CD4-positive, CD25-positive, alpha-beta regulatory T cell (primary cell): ENCODE measurements around the gene ARMC5. TPM values are rescaled to one million over a fixed set of nuclear protein-coding genes. Genes with fewer than 3 reads are reported as not detected.

Experiments
- ATAC-seq, 2 donors: fragments of 150-1000 bp; cut with Tn5 transposase; one replicate each; pipeline ENCODE4 v1.10.0; 2021; ENCODE audit warnings: low read depth in 2 of 2, moderate number of reproducible peaks in 2 of 2, moderate library complexity in 1 of 2
- DNase-seq, 3 donors: peaks; one replicate each; pipeline versions ENCODE4 v3.0.0 to v3.0.0-alpha.2; 2012 to 2022; ENCODE audit warnings: mixed read lengths in 1 of 3
- H3K27ac ChIP-seq: one replicate; pipeline ENCODE4 v1.7.0; 2013; ENCODE audit warnings: mild to moderate bottlenecking, low read length; ENCODE audit not compliant: insufficient read depth, poor library complexity, severe bottlenecking
- H3K27me3 ChIP-seq: one replicate; pipeline ENCODE4 v1.7.0; 2013; ENCODE audit warnings: low read length; ENCODE audit not compliant: control insufficient read depth, insufficient read depth
- H3K36me3 ChIP-seq: one replicate; pipeline ENCODE4 v1.7.0; 2013; ENCODE audit warnings: mild to moderate bottlenecking, low read length, moderate library complexity; ENCODE audit not compliant: control insufficient read depth, insufficient read depth
- H3K4me1 ChIP-seq: 2 replicates; pipeline ENCODE4 v1.7.0; 2013; ENCODE audit warnings: mild to moderate bottlenecking, low read length; ENCODE audit not compliant: insufficient read depth, control insufficient read depth, poor library complexity, severe bottlenecking
- H3K4me3 ChIP-seq: one replicate; pipeline ENCODE4 v1.7.0; 2013; ENCODE audit warnings: low read depth, mild to moderate bottlenecking, low read length, moderate library complexity
- H3K9me3 ChIP-seq, 2 experiments: 1 replicate in 1 of 2; 2 replicates in 1 of 2; pipeline ENCODE4 v1.7.0; 2013; ENCODE audit warnings: low read length in 2 of 2, mild to moderate bottlenecking in 1 of 2, moderate library complexity in 1 of 2; ENCODE audit not compliant: control insufficient read depth in 2 of 2
- H3K27ac Mint-ChIP-seq, 3 donors: one replicate each; pipeline ENCODE4 v1.8.0; 2020 to 2022; ENCODE audit warnings: mild to moderate bottlenecking in 3 of 3, mixed read lengths in 3 of 3, moderate library complexity in 2 of 3
- H3K27me3 Mint-ChIP-seq: one replicate; pipeline ENCODE4 v1.8.0; 2022; ENCODE audit warnings: mild to moderate bottlenecking, mixed read lengths
- H3K36me3 Mint-ChIP-seq: one replicate; pipeline ENCODE4 v1.8.0; 2020; ENCODE audit warnings: mixed read lengths
- H3K4me1 Mint-ChIP-seq, 4 donors: one replicate each; pipeline ENCODE4 v1.8.0; 2020 to 2022; ENCODE audit warnings: mixed read lengths in 4 of 4, mild to moderate bottlenecking in 1 of 4
- H3K4me3 Mint-ChIP-seq, 4 donors: one replicate each; pipeline ENCODE4 v1.8.0; 2020 to 2022; ENCODE audit warnings: mild to moderate bottlenecking in 4 of 4, mixed read lengths in 4 of 4, moderate library complexity in 3 of 4
- H3K9me3 Mint-ChIP-seq, 7 donors: one replicate each; pipeline ENCODE4 v1.8.0; 2020 to 2022; ENCODE audit warnings: mixed read lengths in 7 of 7, mild to moderate bottlenecking in 3 of 7, moderate library complexity in 2 of 7
- polyA plus RNA-seq, 4 donors: library from polyadenylated mRNA; unstranded; fragments of 300-500 nt; fragmentation: Illumina TruSeq; gene quantifications; one replicate each; pipeline ENCODE4 v1.2.3, GENCODE V29; 2021
- total RNA-seq: library from RNA; stranded (reverse); gene quantifications from one replicate; pipeline ENCODE4 v1.2.3, GENCODE V29; 2022

Gene ARMC5
- total and polyA plus RNA-seq, 5 donors from 2014 or later, result 4.0 to 11.4 (median 5.8) TPM

DNA sequence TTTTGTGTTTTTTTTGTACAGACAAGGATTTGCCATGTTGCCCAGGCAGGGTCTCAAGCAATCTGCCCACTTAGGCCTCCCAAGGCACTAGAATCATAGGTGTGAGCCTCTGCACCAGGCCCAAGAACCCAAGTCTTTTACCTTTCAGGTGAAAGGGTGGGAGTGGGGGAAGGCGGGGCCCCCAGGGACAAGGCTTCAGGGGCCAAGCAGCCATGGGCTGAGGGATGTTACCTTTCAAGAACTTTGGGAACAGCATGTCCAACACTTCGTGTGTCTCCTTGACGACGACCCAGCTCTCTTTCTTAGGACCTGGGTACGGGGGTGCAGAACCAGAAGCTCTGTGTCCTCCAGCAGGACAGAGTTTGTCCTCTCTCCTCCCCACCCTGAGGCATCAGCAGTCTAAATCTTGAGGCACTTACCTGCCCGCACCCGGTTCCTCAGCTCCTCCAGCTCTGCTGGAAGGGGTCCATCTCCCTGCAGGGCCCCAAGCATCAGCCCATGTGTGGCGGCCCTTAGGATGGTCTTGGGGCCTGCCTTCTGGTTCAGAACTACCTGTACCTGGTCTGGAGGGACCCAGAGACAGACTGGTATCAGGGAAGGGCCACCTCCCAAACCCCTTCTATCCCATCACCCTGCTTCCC lies 32.6 kb downstream of the ARMC5 start:
- Mint-ChIP-seq H3K4me1 (peaks cover 0 to 11% (median 5%) of the 10 kb centered on the region in 4 donors), H3K27me3 (no peaks in the 10 kb centered on the region), H3K9me3 (no peaks in the 10 kb centered on the region), H3K36me3 (peaks cover 16% of the 10 kb centered on the region), H3K27ac (peak overlapping the region; percentile 20 to 62 (median 52)), H3K4me3 (peak overlapping the region in 2 of 4 donors; percentile 11 to 79)
- Histone ChIP-seq H3K9me3 (no peaks in the 10 kb centered on the region), H3K27me3 (no peaks in the 10 kb centered on the region), H3K4me1 (peaks cover 10% of the 10 kb centered on the region), H3K27ac (no peak overlapping the region), H3K4me3 (no peak overlapping the region), H3K36me3 (peaks cover 19% of the 10 kb centered on the region)
- DNase-seq, result no peak
- no peak for ATAC-seq

DNA sequence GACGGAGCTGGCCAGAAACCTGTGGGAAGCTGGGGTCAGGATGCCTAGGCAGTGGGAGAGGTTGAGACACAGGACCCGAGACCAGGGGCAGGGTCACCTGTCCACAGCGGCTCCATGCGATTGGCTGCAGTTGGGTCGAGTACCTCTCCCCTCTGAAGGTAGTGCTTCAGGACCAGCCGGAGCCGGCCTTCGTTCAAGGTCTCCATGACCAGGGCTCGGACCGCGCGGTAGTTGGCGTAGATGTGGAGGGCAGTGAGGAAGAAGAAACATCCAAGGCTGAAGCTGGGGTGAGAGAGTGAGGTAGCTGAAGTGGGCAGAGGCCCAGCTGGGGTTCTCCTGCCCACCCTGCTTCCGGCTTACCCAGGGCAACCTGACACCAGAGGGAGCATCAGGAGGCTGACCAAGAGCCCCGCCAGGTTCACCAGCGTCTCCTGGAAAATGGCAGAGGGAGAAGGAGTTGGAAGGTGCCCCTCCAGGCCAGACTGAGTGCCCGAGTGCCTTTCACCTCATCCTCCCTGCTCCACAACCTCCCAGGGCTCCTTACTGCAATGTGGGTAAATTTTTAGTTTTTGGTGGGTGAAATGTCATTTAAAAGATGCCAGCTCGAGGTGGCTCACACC lies 34.3 kb downstream of the ARMC5 start:
- H3K27me3 ChIP-seq, result no peaks in the 10 kb centered on the region
- Mint-ChIP-seq H3K4me1 (peaks cover 0 to 6% (median 1%) of the 10 kb centered on the region in 4 donors), H3K27me3 (no peaks in the 10 kb centered on the region), H3K4me3 (no peak overlapping the region), H3K9me3 (no peaks in the 10 kb centered on the region), H3K27ac (no peak overlapping the region), H3K36me3 (peaks cover 30% of the 10 kb centered on the region)
- peaks cover 30% of the 10 kb centered on the region for H3K36me3 ChIP-seq
- H3K9me3 ChIP-seq, result no peaks in the 10 kb centered on the region
- no peak for ATAC-seq
- no peak overlapping the region for H3K27ac ChIP-seq
- no peak for DNase-seq
- H3K4me3 ChIP-seq, result no peak overlapping the region
- no peaks in the 10 kb centered on the region for H3K4me1 ChIP-seq

DNA sequence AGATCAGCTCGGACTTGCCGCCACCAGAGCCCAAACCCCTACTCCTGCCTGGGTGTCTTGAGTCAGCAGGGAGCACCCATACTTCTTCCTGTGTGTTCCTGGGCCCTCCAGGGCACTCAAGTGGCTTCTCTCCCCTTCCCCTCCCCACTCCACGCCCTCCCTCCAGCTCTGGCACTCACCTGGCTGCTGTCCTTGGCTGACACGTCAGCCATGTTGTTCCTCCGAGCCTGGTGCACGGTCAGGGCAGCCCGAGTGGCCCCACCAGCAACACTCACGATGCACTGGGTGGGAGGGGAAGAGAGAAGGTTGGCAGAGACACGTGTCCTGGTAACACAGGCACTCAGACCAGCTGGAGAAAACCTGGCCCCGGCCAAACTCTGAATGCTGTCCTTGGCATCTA lies 37.4 kb downstream of the ARMC5 start:
- H3K4me3 ChIP-seq, result no peak overlapping the region
- no peaks in the 10 kb centered on the region for H3K27me3 Mint-ChIP-seq
- no peaks in the 10 kb centered on the region for H3K4me1 ChIP-seq
- no peaks in the 10 kb centered on the region for H3K9me3 ChIP-seq
- DNase-seq (no peak), ATAC-seq (no peak)
- no peak overlapping the region for H3K27ac Mint-ChIP-seq
- peaks cover 3 to 10% (median 6%) of the 10 kb centered on the region in 4 donors for H3K4me1 Mint-ChIP-seq
- H3K9me3 Mint-ChIP-seq, result no peaks in the 10 kb centered on the region
- no peak overlapping the region for H3K4me3 Mint-ChIP-seq
- H3K36me3 Mint-ChIP-seq, result peaks cover 40% of the 10 kb centered on the region
- H3K36me3 ChIP-seq, result peaks cover 41% of the 10 kb centered on the region
- H3K27ac ChIP-seq, result no peak overlapping the region
- no peaks in the 10 kb centered on the region for H3K27me3 ChIP-seq

DNA sequence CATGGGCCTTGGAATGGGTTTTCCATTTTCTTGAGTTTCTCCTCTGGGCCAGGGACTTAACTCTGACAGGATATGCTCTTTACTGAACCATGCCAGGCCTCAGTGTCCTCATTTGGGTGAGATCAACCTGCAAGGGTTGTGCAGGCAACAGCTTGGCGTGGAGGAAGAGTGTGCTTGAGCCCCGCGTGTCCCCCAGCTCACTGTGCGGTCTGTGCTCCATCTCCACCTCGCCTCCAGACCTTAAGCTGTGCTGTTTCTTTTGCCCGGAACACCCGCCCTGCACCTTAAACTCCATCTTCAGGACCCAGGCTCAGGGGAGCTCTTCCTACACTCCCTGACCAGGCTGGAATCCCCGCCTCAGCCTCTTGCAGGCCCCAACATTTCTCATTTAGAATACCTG lies 39.2 kb downstream of the ARMC5 start:
- Mint-ChIP-seq H3K9me3 (no peaks in the 10 kb centered on the region), H3K4me3 (no peak overlapping the region), H3K36me3 (peaks cover 27% of the 10 kb centered on the region), H3K4me1 (peaks cover 2 to 14% (median 8%) of the 10 kb centered on the region in 4 donors), H3K27ac (no peak overlapping the region), H3K27me3 (no peaks in the 10 kb centered on the region)
- H3K4me3 ChIP-seq, result no peak overlapping the region
- DNase-seq, result no peak
- H3K36me3 ChIP-seq, result peaks cover 31% of the 10 kb centered on the region
- no peaks in the 10 kb centered on the region for H3K4me1 ChIP-seq
- no peak for ATAC-seq
- no peak overlapping the region for H3K27ac ChIP-seq
- no peaks in the 10 kb centered on the region for H3K27me3 ChIP-seq
- H3K9me3 ChIP-seq, result no peaks in the 10 kb centered on the region

DNA sequence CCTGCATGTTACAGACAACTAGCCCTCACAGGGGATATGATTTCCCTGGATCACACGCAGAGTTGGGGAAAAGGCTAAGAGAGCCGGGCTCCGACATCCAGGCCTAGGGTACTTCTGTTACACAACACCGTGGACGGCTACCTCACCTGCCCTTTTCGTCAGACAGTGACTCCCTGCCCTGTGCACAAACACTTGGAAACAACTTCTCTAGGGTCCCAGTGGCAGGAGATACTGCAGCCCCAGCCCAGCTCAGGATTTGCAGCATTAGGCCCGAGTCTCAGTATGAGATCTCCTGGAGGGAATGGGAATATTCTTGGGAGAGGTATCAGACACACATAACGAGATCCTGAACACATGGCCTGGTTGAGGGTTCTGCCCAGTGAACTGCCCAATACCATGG lies 40.6 kb downstream of the ARMC5 start:
- Histone ChIP-seq H3K4me1 (no peaks in the 10 kb centered on the region), H3K27me3 (no peaks in the 10 kb centered on the region), H3K9me3 (no peaks in the 10 kb centered on the region), H3K36me3 (peaks cover 29% of the 10 kb centered on the region), H3K27ac (no peak overlapping the region), H3K4me3 (no peak overlapping the region)
- ATAC-seq (no peak), DNase-seq (no peak)
- H3K4me3 Mint-ChIP-seq, result no peak overlapping the region
- no peaks in the 10 kb centered on the region for H3K27me3 Mint-ChIP-seq
- peaks cover 2 to 21% (median 13%) of the 10 kb centered on the region in 4 donors for H3K4me1 Mint-ChIP-seq
- no peaks in the 10 kb centered on the region for H3K9me3 Mint-ChIP-seq
- H3K27ac Mint-ChIP-seq, result no peak overlapping the region
- H3K36me3 Mint-ChIP-seq, result peaks cover 26% of the 10 kb centered on the region

DNA sequence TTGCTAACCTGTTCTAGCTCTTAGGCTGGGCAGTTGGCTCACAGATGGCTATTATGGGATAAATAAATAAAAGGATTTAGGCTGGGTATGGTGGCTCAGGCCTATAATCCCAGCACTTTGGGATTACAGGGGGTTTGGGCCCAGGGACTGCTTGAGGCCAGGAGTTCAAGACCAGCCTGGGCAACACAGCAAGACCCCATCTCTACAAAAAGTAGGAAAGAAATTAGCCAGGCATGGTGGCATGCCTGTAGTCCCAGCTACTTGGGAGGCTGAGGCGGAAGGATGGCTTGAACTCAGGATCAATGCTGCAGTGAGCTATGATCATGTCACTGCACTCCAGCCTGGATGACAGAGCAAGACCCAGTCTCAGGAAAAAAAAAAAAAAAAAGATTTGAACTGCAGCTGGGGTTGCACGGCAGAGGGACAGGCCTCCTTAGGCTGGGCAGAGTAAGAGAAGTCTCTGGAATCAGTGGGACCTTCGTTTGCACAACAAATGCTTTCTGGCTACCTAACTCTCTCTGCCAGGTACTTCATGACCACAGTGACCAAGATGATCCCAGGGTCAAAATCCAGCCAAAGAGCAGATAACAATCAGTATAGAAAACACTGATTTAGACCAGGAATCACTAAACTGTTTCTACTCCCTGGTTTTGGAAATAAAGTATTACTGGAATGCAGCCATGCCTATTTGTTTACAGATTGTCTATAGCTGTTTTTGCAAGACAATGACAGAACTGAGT lies 42.1 kb downstream of the ARMC5 start:
- H3K4me1 Mint-ChIP-seq, result peaks cover 12 to 35% (median 20%) of the 10 kb centered on the region in 4 donors
- H3K27ac Mint-ChIP-seq, result peak overlapping the region in 1 of 3 donors; percentile 32
- H3K36me3 Mint-ChIP-seq, result peaks cover 26% of the 10 kb centered on the region
- no peak overlapping the region for H3K27ac ChIP-seq
- H3K4me3 ChIP-seq, result no peak overlapping the region
- H3K36me3 ChIP-seq, result peaks cover 24% of the 10 kb centered on the region
- no peaks in the 10 kb centered on the region for H3K27me3 Mint-ChIP-seq
- DNase-seq (no peak), ATAC-seq (no peak)
- no peaks in the 10 kb centered on the region for H3K9me3 Mint-ChIP-seq
- peak overlapping the region in 1 of 4 donors; percentile 49 for H3K4me3 Mint-ChIP-seq
- no peaks in the 10 kb centered on the region for H3K27me3 ChIP-seq
- H3K4me1 ChIP-seq, result peaks cover 8% of the 10 kb centered on the region
- H3K9me3 ChIP-seq, result no peaks in the 10 kb centered on the region

DNA sequence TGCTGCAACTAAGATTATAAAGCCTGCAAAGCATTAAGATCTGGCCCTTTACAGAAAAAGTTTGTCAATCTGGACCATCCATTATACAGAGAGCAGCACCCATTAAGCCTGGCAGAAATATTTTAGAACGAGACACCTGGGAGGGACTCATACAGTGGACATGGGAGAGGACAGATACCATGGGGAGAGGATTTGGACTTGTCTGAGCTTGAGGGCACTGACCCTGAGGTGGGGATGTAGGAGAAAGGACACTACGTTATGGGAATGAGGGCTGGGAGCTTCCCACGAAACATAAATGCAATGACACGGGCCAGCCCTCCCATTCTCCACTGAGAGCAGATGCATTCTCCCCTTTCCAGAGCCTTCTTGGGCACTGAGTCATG lies 42.7 kb downstream of the ARMC5 start:
- Mint-ChIP-seq H3K36me3 (peaks cover 24% of the 10 kb centered on the region), H3K4me3 (no peak overlapping the region), H3K27ac (peak overlapping the region in 1 of 3 donors; percentile 11), H3K9me3 (no peaks in the 10 kb centered on the region), H3K4me1 (peaks cover 14 to 41% (median 24%) of the 10 kb centered on the region in 4 donors), H3K27me3 (no peaks in the 10 kb centered on the region)
- no peaks in the 10 kb centered on the region for H3K27me3 ChIP-seq
- H3K4me1 ChIP-seq, result peaks cover 14% of the 10 kb centered on the region
- H3K27ac ChIP-seq, result no peak overlapping the region
- no peaks in the 10 kb centered on the region for H3K9me3 ChIP-seq
- no peak for ATAC-seq
- peaks cover 21% of the 10 kb centered on the region for H3K36me3 ChIP-seq
- H3K4me3 ChIP-seq, result no peak overlapping the region
- no peak for DNase-seq
